Activated CD4-positive, alpha-beta memory T cell treated with anti-CD3 and anti-CD28 coated beads for 36 hours (primary cell): ENCODE data around the gene DYNC1I1. TPM values are rescaled to one million over a fixed set of nuclear protein-coding genes. Genes with fewer than 3 reads are reported as not detected.

Experiments used
- CTCF ChIA-PET: fragments of 350-600 bp; sonication (Branson Sonifier 250); formaldehyde crosslinking; loops from one replicate; lab custom pipeline; 2021; ENCODE audit warnings: antibody characterized with exemption, inconsistent platforms; lab: Charles Lee
- POLR2A ChIA-PET: fragments of 350-600 bp; sonication (Branson Sonifier 250); formaldehyde crosslinking; loops from one replicate; lab custom pipeline; 2021; ENCODE audit warnings: antibody characterized with exemption; lab: Charles Lee
- DNase-seq: peaks from one replicate; pipeline ENCODE4 v3.0.0-alpha.2; 2020
- H3K27ac Mint-ChIP-seq: one replicate; pipeline ENCODE4 v1.8.0; 2021; ENCODE audit warnings: mixed read lengths
- H3K27me3 Mint-ChIP-seq: one replicate; pipeline ENCODE4 v1.8.0; 2021; ENCODE audit warnings: mixed read lengths
- H3K36me3 Mint-ChIP-seq: one replicate; pipeline ENCODE4 v1.8.0; 2021; ENCODE audit warnings: mixed read lengths
- H3K4me1 Mint-ChIP-seq: one replicate; pipeline ENCODE4 v1.8.0; 2021; ENCODE audit warnings: low read depth, mixed read lengths
- H3K4me3 Mint-ChIP-seq: one replicate; pipeline ENCODE4 v1.8.0; 2021; ENCODE audit warnings: mild to moderate bottlenecking, mixed read lengths
- H3K9me3 Mint-ChIP-seq: one replicate; pipeline ENCODE4 v1.8.0; 2021; ENCODE audit warnings: mixed read lengths
- intact Hi-C: fragments of 100-400 bp; cut with micrococcal nuclease; formaldehyde crosslinking; loops from one replicate; pipeline ENCODE4 v1.15.1; 2023
- total RNA-seq, 2 experiments: library from RNA; stranded (reverse); gene quantifications; one replicate each; pipeline ENCODE4 v1.2.3, GENCODE V29; 2021

DYNC1I1 gene
- total RNA-seq, 2 experiments from 2014 or later, result not detected

- Mint-ChIP-seq H3K4me1 (no peaks in the 10 kb centered on the region), H3K4me3 (no peak overlapping the region), H3K36me3 (no peaks in the 10 kb centered on the region), H3K27ac (no peak overlapping the region), H3K9me3 (no peaks in the 10 kb centered on the region), H3K27me3 (peaks cover 10% of the 10 kb centered on the region)
- CTCF ChIA-PET, result no interaction called here
- POLR2A ChIA-PET, result no interaction called here
- no peak for DNase-seq
- intact Hi-C loops, result no loop called here
Observed at GRCh38 chr7:95766657-95767056, 5.7 kb upstream of the DYNC1I1 start.

- ChIA-PET POLR2A (no interaction called here), CTCF (no interaction called here)
- Mint-ChIP-seq H3K9me3 (no peaks in the 10 kb centered on the region), H3K4me3 (no peak overlapping the region), H3K27me3 (peaks cover 38% of the 10 kb centered on the region), H3K27ac (no peak overlapping the region), H3K4me1 (peaks cover 2% of the 10 kb centered on the region), H3K36me3 (no peaks in the 10 kb centered on the region)
- DNase-seq, result no peak
- intact Hi-C loops, result no loop called here
Observed at GRCh38 chr7:95772771-95773581, 622 bp downstream of the DYNC1I1 start.

GRCh38 chr7:95776561-95777185 is 4.3 kb downstream of the DYNC1I1 start:
- no peak for DNase-seq

GRCh38 chr7:95777269-95777668 is 4.9 kb downstream of the DYNC1I1 start:
- H3K36me3 Mint-ChIP-seq, result no peaks in the 10 kb centered on the region
- DNase-seq, result no peak
- no peak overlapping the region for H3K27ac Mint-ChIP-seq
- H3K4me1 Mint-ChIP-seq, result peaks cover under 1% of the 10 kb centered on the region
- peaks cover 24% of the 10 kb centered on the region for H3K27me3 Mint-ChIP-seq
- ChIA-PET POLR2A (no interaction called here), CTCF (no interaction called here)
- no peaks in the 10 kb centered on the region for H3K9me3 Mint-ChIP-seq
- H3K4me3 Mint-ChIP-seq, result no peak overlapping the region
- intact Hi-C loops, result no loop called here

More at GRCh38 chr7:95776561-95777185, 4.3 kb downstream of the DYNC1I1 start:
- intact Hi-C loops, result no loop called here
- CTCF ChIA-PET, result no interaction called here
- H3K4me3 Mint-ChIP-seq, result no peak overlapping the region
- H3K9me3 Mint-ChIP-seq, result no peaks in the 10 kb centered on the region
- H3K36me3 Mint-ChIP-seq, result no peaks in the 10 kb centered on the region
- no peak overlapping the region for H3K27ac Mint-ChIP-seq
- POLR2A ChIA-PET, result no interaction called here
- H3K4me1 Mint-ChIP-seq, result peaks cover 2% of the 10 kb centered on the region
- peaks cover 29% of the 10 kb centered on the region for H3K27me3 Mint-ChIP-seq

- no peak overlapping the region for H3K27ac Mint-ChIP-seq
- DNase-seq, result no peak
- no peaks in the 10 kb centered on the region for H3K36me3 Mint-ChIP-seq
- intact Hi-C loops, result no loop called here
- peaks cover 5% of the 10 kb centered on the region for H3K27me3 Mint-ChIP-seq
- no peak overlapping the region for H3K4me3 Mint-ChIP-seq
- H3K9me3 Mint-ChIP-seq, result no peaks in the 10 kb centered on the region
- ChIA-PET CTCF (no interaction called here), POLR2A (no interaction called here)
- H3K4me1 Mint-ChIP-seq, result no peaks in the 10 kb centered on the region
Observed at GRCh38 chr7:95780665-95781064, 8.3 kb downstream of the DYNC1I1 start.

GRCh38 chr7:95781961-95782586 is 9.7 kb downstream of the DYNC1I1 start:
- H3K4me3 Mint-ChIP-seq, result no peak overlapping the region
- H3K9me3 Mint-ChIP-seq, result no peaks in the 10 kb centered on the region
- CTCF ChIA-PET, result no interaction called here
- no peak overlapping the region for H3K27ac Mint-ChIP-seq
- H3K4me1 Mint-ChIP-seq, result no peaks in the 10 kb centered on the region
- POLR2A ChIA-PET, result no interaction called here
- intact Hi-C loops, result no loop called here
- DNase-seq, result no peak
- H3K36me3 Mint-ChIP-seq, result no peaks in the 10 kb centered on the region
- H3K27me3 Mint-ChIP-seq, result peaks cover 4% of the 10 kb centered on the region

- H3K9me3 Mint-ChIP-seq, result no peaks in the 10 kb centered on the region
- H3K4me3 Mint-ChIP-seq, result no peak overlapping the region
- CTCF ChIA-PET, result no interaction called here
- H3K27ac Mint-ChIP-seq, result no peak overlapping the region
- no peaks in the 10 kb centered on the region for H3K36me3 Mint-ChIP-seq
- intact Hi-C loops, result no loop called here
- no peaks in the 10 kb centered on the region for H3K4me1 Mint-ChIP-seq
- no peak for DNase-seq
- POLR2A ChIA-PET, result no interaction called here
- peaks cover 7% of the 10 kb centered on the region for H3K27me3 Mint-ChIP-seq
Observed at GRCh38 chr7:95784796-95785195, 12.4 kb downstream of the DYNC1I1 start.

GRCh38 chr7:95788258-95788657 is 15.9 kb downstream of the DYNC1I1 start:
- Mint-ChIP-seq H3K27me3 (peaks cover 11% of the 10 kb centered on the region), H3K4me3 (no peak overlapping the region), H3K9me3 (no peaks in the 10 kb centered on the region), H3K4me1 (no peaks in the 10 kb centered on the region), H3K27ac (no peak overlapping the region), H3K36me3 (no peaks in the 10 kb centered on the region)
- CTCF ChIA-PET, result no interaction called here
- intact Hi-C loops, result no loop called here
- no peak for DNase-seq
- POLR2A ChIA-PET, result no interaction called here

GRCh38 chr7:95788884-95789283 is 16.5 kb downstream of the DYNC1I1 start:
- CTCF ChIA-PET, result no interaction called here
- H3K4me1 Mint-ChIP-seq, result no peaks in the 10 kb centered on the region
- no peaks in the 10 kb centered on the region for H3K36me3 Mint-ChIP-seq
- peaks cover 11% of the 10 kb centered on the region for H3K27me3 Mint-ChIP-seq
- H3K9me3 Mint-ChIP-seq, result no peaks in the 10 kb centered on the region
- no peak overlapping the region for H3K27ac Mint-ChIP-seq
- H3K4me3 Mint-ChIP-seq, result no peak overlapping the region
- POLR2A ChIA-PET, result no interaction called here
- DNase-seq, result no peak
- intact Hi-C loops, result no loop called here

GRCh38 chr7:95793658-95794057 is 21.3 kb downstream of the DYNC1I1 start:
- peaks cover 4% of the 10 kb centered on the region for H3K27me3 Mint-ChIP-seq
- CTCF ChIA-PET, result no interaction called here
- POLR2A ChIA-PET, result no interaction called here

GRCh38 chr7:95794917-95795515 is 22.7 kb downstream of the DYNC1I1 start:
- H3K27ac Mint-ChIP-seq, result no peak overlapping the region
- CTCF ChIA-PET, result no interaction called here
- no peak for DNase-seq
- POLR2A ChIA-PET, result no interaction called here
- H3K36me3 Mint-ChIP-seq, result no peaks in the 10 kb centered on the region
- H3K27me3 Mint-ChIP-seq, result peaks cover 4% of the 10 kb centered on the region
- H3K4me3 Mint-ChIP-seq, result no peak overlapping the region
- H3K4me1 Mint-ChIP-seq, result no peaks in the 10 kb centered on the region
- peaks cover 2% of the 10 kb centered on the region for H3K9me3 Mint-ChIP-seq
- intact Hi-C loops, result no loop called here

More at GRCh38 chr7:95793658-95794057, 21.3 kb downstream of the DYNC1I1 start:
- no peak for DNase-seq
- intact Hi-C loops, result no loop called here
- Mint-ChIP-seq H3K27ac (no peak overlapping the region), H3K9me3 (peaks cover 2% of the 10 kb centered on the region), H3K36me3 (no peaks in the 10 kb centered on the region), H3K4me3 (no peak overlapping the region), H3K4me1 (no peaks in the 10 kb centered on the region)

GRCh38 chr7:95796617-95797016 is 24.3 kb downstream of the DYNC1I1 start:
- POLR2A ChIA-PET, result no interaction called here
- no peak overlapping the region for H3K27ac Mint-ChIP-seq
- H3K4me1 Mint-ChIP-seq, result no peaks in the 10 kb centered on the region
- H3K4me3 Mint-ChIP-seq, result no peak overlapping the region
- CTCF ChIA-PET, result no interaction called here
- intact Hi-C loops, result no loop called here
- H3K27me3 Mint-ChIP-seq, result no peaks in the 10 kb centered on the region
- H3K36me3 Mint-ChIP-seq, result no peaks in the 10 kb centered on the region
- no peak for DNase-seq
- H3K9me3 Mint-ChIP-seq, result peaks cover 2% of the 10 kb centered on the region
